ENCODE data around the gene BBS1. TPM values are rescaled to one million over a fixed set of nuclear protein-coding genes. Genes with fewer than 3 reads are reported as not detected.

The BBS1 gene
- total RNA-seq, 1 donor from 2014 or later: 53.8 TPM

- Histone ChIP-seq H3K4me1 (peaks cover 33% of the 10 kb centered on the region), H3K4me3 (no peak overlapping the region), H3K27me3 (no peaks in the 10 kb centered on the region), H3K36me3 (no peaks in the 10 kb centered on the region), H3K9me3 (no peaks in the 10 kb centered on the region), H3K27ac (no peak overlapping the region)
- intact Hi-C loops (cut with DNase I): no loop called here
- no peak for TF ChIP-seq POLR2A (IDR thresholded peaks at IDR 0.05)
- no peak for TF ChIP-seq CTCF (IDR thresholded peaks at IDR 0.05)
- TF ChIP-seq POLR2AphosphoS5 (IDR thresholded peaks at IDR 0.05; ENCODE audit: insufficient read depth in 1 of 2, low read depth in 1 of 2): no peak
- no peak for DNase-seq (ENCODE audit: extremely low spot score in 2 of 2)
These were observed 37.6 kb downstream of the BBS1 start for GRCh38 chr11:66548041-66548440.

- intact Hi-C loops (cut with DNase I): no loop called here
- DNase-seq (ENCODE audit: extremely low spot score in 2 of 2): no peak
These were observed 38.6 kb downstream of the BBS1 start for GRCh38 chr11:66548774-66549630.

GRCh38 chr11:66549696-66550095 is 39.3 kb downstream of the BBS1 start:
- H3K27me3 ChIP-seq: no peaks in the 10 kb centered on the region
- H3K4me3 ChIP-seq: no peak overlapping the region
- no peak overlapping the region for H3K27ac ChIP-seq
- no peak for DNase-seq (ENCODE audit: extremely low spot score in 2 of 2)
- no peak for TF ChIP-seq CTCF (IDR thresholded peaks at IDR 0.05)
- TF ChIP-seq POLR2AphosphoS5 (IDR thresholded peaks at IDR 0.05; ENCODE audit: insufficient read depth in 1 of 2, low read depth in 1 of 2): no peak
- TF ChIP-seq POLR2A (IDR thresholded peaks at IDR 0.05): no peak
- no peaks in the 10 kb centered on the region for H3K36me3 ChIP-seq
- intact Hi-C loops (cut with DNase I): no loop called here
- peaks cover 18% of the 10 kb centered on the region for H3K4me1 ChIP-seq
- no peaks in the 10 kb centered on the region for H3K9me3 ChIP-seq

More at GRCh38 chr11:66548774-66549630, 38.6 kb downstream of the BBS1 start:
- Histone ChIP-seq H3K4me1 (peaks cover 24% of the 10 kb centered on the region), H3K36me3 (no peaks in the 10 kb centered on the region), H3K27ac (no peak overlapping the region), H3K4me3 (no peak overlapping the region), H3K9me3 (no peaks in the 10 kb centered on the region), H3K27me3 (no peaks in the 10 kb centered on the region)
- TF ChIP-seq CTCF (IDR thresholded peaks at IDR 0.05): no peak
- no peak for TF ChIP-seq POLR2AphosphoS5 (IDR thresholded peaks at IDR 0.05; ENCODE audit: insufficient read depth in 1 of 2, low read depth in 1 of 2)

GRCh38 chr11:66550887-66551286 is 40.5 kb downstream of the BBS1 start:
- DNase-seq (ENCODE audit: extremely low spot score in 2 of 2): no peak
- H3K9me3 ChIP-seq: no peaks in the 10 kb centered on the region
- H3K4me3 ChIP-seq: no peak overlapping the region
- H3K27ac ChIP-seq: no peak overlapping the region
- H3K4me1 ChIP-seq: peaks cover 10% of the 10 kb centered on the region
- intact Hi-C loops (cut with DNase I): no loop called here
- TF ChIP-seq CTCF (IDR thresholded peaks at IDR 0.05) (no peak), POLR2A (IDR thresholded peaks at IDR 0.05) (no peak), POLR2AphosphoS5 (IDR thresholded peaks at IDR 0.05; ENCODE audit: insufficient read depth in 1 of 2, low read depth in 1 of 2) (no peak)
- H3K36me3 ChIP-seq: no peaks in the 10 kb centered on the region
- no peaks in the 10 kb centered on the region for H3K27me3 ChIP-seq

GRCh38 chr11:66554602-66555001 is 44.2 kb downstream of the BBS1 start:
- no peak overlapping the region for H3K27ac ChIP-seq
- no peak overlapping the region for H3K4me3 ChIP-seq
- no peaks in the 10 kb centered on the region for H3K27me3 ChIP-seq
- intact Hi-C loops (cut with DNase I): no loop called here
- no peaks in the 10 kb centered on the region for H3K9me3 ChIP-seq
- no peaks in the 10 kb centered on the region for H3K36me3 ChIP-seq
- TF ChIP-seq POLR2A (IDR thresholded peaks at IDR 0.05): no peak
- TF ChIP-seq POLR2AphosphoS5 (IDR thresholded peaks at IDR 0.05; ENCODE audit: insufficient read depth in 1 of 2, low read depth in 1 of 2): no peak
- TF ChIP-seq CTCF (IDR thresholded peaks at IDR 0.05): no peak
- H3K4me1 ChIP-seq: peaks cover 10% of the 10 kb centered on the region
- no peak for DNase-seq (ENCODE audit: extremely low spot score in 2 of 2)

All from vagina (tissue), 2 donors.